GM23338 (cell line): ENCODE data around the gene CYP19A1.

ENCODE experiments used
- CTCF ChIP-seq, 2 experiments: fragments of 200-600 bp in 1 of 2; sonication (generic) in 1 of 2; conservative IDR thresholded peaks; 2 replicates each; pipeline versions ENCODE4 v1.5.1 to v1.6.1; 2016 to 2017; ENCODE audit warnings: antibody characterized with exemption in 2 of 2, low read depth in 2 of 2, mild to moderate bottlenecking in 2 of 2, moderate library complexity in 1 of 2
- POLR2AphosphoS5 ChIP-seq: IDR thresholded peaks from 2 replicates; pipeline ENCODE4 v1.6.1; 2016; ENCODE audit warnings: antibody characterized with exemption, low read depth

DNA sequence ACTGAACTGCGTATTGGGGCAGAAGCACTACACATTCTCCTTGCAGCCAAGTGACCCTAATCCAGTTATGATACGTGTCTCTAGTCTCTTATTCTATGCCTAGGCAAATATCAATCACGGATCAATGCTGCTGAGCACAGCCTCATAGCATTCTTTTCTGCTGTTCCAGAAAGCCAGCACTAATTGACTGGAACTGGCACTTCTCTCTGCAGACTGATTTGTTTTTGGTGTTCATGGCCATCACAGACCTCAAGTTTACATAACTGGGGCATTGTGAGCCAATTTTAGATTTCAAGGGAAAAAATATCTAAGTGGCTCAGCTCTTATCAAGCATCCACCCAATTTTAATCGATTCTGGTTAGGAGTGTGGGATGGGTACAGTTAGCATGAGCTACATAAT, 41.0 kb upstream of the CYP19A1 start:
- no peak for TF ChIP-seq CTCF (conservative IDR thresholded peaks at IDR 0.05; ENCODE audit: low read depth in 2 of 2)
- no peak for TF ChIP-seq POLR2AphosphoS5
